Stomach (tissue), 9 donors: ENCODE measurements around the gene MBP. TPM values are rescaled to one million over a fixed set of nuclear protein-coding genes. Genes with fewer than 3 reads are reported as not detected.

ENCODE experiments used
- DNase-seq, 2 donors: peaks; one replicate each; pipeline versions ENCODE4 v3.0.0 to v3.0.0-alpha.2; 2013 to 2019
- H3K27ac ChIP-seq, 5 donors: fragments of 200-600 bp in 4 of 5; sonication (generic) in 4 of 5; one replicate each; pipeline ENCODE4 v1.5.1; 2013 to 2019; ENCODE audit warnings: mild to moderate bottlenecking in 1 of 5, moderate library complexity in 1 of 5
- H3K27me3 ChIP-seq, 3 donors: fragments of 200-600 bp; sonication (generic); one replicate each; pipeline ENCODE4 v1.5.1; 2017 to 2019; ENCODE audit warnings: mixed run types in 1 of 3
- H3K36me3 ChIP-seq, 4 donors: fragments of 200-600 bp; sonication (generic); 1 replicate in 3 of 4; 2 replicates in 1 of 4; pipeline ENCODE4 v1.5.1; 2016 to 2019
- H3K4me1 ChIP-seq, 4 donors: fragments of 200-600 bp; sonication (generic); one replicate each; pipeline ENCODE4 v1.5.1; 2016 to 2019
- H3K4me3 ChIP-seq, 4 donors: fragments of 200-600 bp; sonication (generic) in 3 of 4; one replicate each; pipeline ENCODE4 v1.5.1; 2016 to 2019; ENCODE audit warnings: mild to moderate bottlenecking in 1 of 4
- H3K9me3 ChIP-seq, 4 donors: fragments of 200-600 bp; sonication (generic); one replicate each; pipeline ENCODE4 v1.5.1; 2016 to 2019
- CTCF ChIP-seq, 7 experiments: fragments of 450-650 bp in 4 of 7; fragments of 200-600 bp in 3 of 7; sonication (generic) in 3 of 7; IDR thresholded peaks; one replicate each; pipeline ENCODE4 v1.5.1; 2016 to 2019; ENCODE audit warnings: antibody characterized with exemption in 7 of 7, control low read depth in 2 of 7, mild to moderate bottlenecking in 1 of 7
- EP300 ChIP-seq: sonication (generic); formaldehyde crosslinking; IDR thresholded peaks from one replicate; pipeline ENCODE4 v1.6.1; 2017; ENCODE audit warnings: antibody characterized with exemption
- POLR2A ChIP-seq, 4 donors: fragments of 450-650 bp; IDR thresholded peaks; one replicate each; pipeline ENCODE4 v1.6.1; 2016; ENCODE audit warnings: antibody characterized with exemption in 4 of 4, control low read depth in 2 of 4, mild to moderate bottlenecking in 1 of 4, moderate library complexity in 1 of 4
- POLR2AphosphoS5 ChIP-seq, 3 donors: sonication (generic); formaldehyde crosslinking; IDR thresholded peaks; one replicate each; pipeline ENCODE4 v1.6.1; 2016; ENCODE audit warnings: antibody characterized with exemption in 3 of 3
- WGBS, 5 donors: extraction: QIAGEN DNeasy Blood & Tissue Kit in 3 of 5; methylation state at CpG; one replicate each; pipeline versions ENCODE4 v1.1.5 to v1.1.7; 2013 to 2018; 5-methylcytosine and 5-hydroxymethylcytosine counted together
- intact Hi-C: fragments of 100-400 bp; cut with DNase I; formaldehyde crosslinking; loops from one replicate; pipeline ENCODE4 v1.15.1; 2023; ENCODE audit warnings: low total_unique reads
- polyA plus RNA-seq, 3 donors: library from polyadenylated mRNA; stranded (reverse); fragments of 200-250 nt; gene quantifications; one replicate each; pipeline ENCODE4 v1.2.3, GENCODE V29; 2013
- total RNA-seq, 5 donors: library from RNA; depleted of rRNA; stranded (reverse); fragments of >200 nt; gene quantifications; one replicate each; pipeline versions ENCODE4 v1.1.0 to v1.2.3, GENCODE V29; 2014 to 2016
- donor health status: healthy with polysubstance abuse.
- donor health status: Bipolar disorder and iron deficiency.
- donor health status: healthy.

The MBP gene
- total and polyA plus RNA-seq, 8 donors: 7.9 to 407 (median 33.3) TPM

DNA sequence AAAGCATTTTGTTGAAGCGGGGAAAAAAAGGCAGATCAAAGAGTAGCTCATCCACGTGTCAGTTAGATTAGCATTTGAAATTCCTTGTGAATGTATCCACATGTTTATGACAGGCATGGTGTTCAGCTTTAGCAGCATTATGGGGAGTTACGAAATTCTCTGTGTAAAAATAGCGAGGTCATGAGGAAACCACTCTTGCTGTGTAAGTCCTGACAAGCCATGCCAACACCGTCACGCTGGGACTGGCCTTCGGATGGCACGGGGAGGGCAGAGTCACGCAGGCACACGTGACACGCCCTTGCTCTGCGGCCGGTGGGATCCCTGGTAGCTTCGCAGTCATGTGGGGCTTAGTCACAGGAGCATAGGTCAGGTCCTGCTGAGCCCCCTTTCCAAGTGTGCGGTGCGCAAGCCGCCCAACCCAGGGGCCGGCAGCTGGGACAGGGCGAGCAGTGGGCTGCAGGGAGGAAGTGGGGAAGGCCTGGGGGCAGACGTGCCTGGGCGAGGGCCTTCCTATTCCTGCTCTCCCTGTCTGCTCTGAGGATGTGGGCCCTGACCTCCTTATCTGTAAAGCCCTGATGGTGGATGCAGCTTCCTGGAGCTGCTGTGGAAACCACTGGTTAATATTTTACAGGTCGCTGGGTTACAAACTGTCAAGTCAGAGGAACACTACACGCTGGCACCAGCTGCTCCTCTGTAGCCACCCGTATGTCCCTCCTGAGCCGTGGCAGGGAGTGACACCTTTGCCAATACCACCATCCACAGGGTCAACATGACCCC lies 18.0 kb downstream of the MBP start:
- Histone ChIP-seq H3K4me1 (peaks cover 34 to 77% (median 65%) of the 10 kb centered on the region in 4 donors), H3K9me3 (no peaks in the 10 kb centered on the region), H3K4me3 (no peak overlapping the region), H3K27ac (peak overlapping the region; percentile 83 to 93 (median 88)), H3K36me3 (peaks cover 0 to 13% (median 5%) of the 10 kb centered on the region in 4 donors), H3K27me3 (no peaks in the 10 kb centered on the region)
- WGBS, 5 donors: 27 to 36% (median 27%) methylated on average over 20 to 25 of the region's 25 CpGs
- TF ChIP-seq POLR2AphosphoS5 (IDR thresholded peaks at IDR 0.05) (peak; percentile 63 to 83 (median 72)), POLR2A (IDR thresholded peaks at IDR 0.05) (no peak)
- intact Hi-C loops: no loop called here
- peak; percentile 86 to 92 for DNase-seq

DNA sequence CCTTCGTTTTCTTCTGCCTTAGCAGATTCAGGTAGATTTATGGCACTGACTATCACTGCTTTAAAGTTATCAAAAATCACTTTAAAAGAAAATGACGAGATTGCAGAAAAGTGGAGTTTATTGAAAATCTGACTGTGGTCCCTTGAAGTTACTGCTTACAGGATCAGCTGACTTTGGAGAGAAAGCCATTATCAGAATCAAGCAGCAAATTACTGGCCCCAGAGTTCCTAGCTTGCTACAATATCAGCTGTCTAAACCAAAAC lies 18.5 kb downstream of the MBP start:
- no peak overlapping the region for H3K4me3 ChIP-seq
- WGBS, 5 donors: 64 to 72% (median 70%) methylated on average over 2 of the region's 2 CpGs
- TF ChIP-seq POLR2A (IDR thresholded peaks at IDR 0.05): no peak
- TF ChIP-seq POLR2AphosphoS5 (IDR thresholded peaks at IDR 0.05): no peak
- no peak for TF ChIP-seq CTCF (IDR thresholded peaks at IDR 0.05)
- no peak for TF ChIP-seq EP300
- peak overlapping the region in 4 of 5 donors; percentile 83 to 93 (median 86) for H3K27ac ChIP-seq
- H3K4me1 ChIP-seq: peaks cover 34 to 77% (median 65%) of the 10 kb centered on the region in 4 donors
- H3K27me3 ChIP-seq: no peaks in the 10 kb centered on the region
- DNase-seq: no peak
- no peaks in the 10 kb centered on the region for H3K9me3 ChIP-seq
- intact Hi-C loops: no loop called here
- H3K36me3 ChIP-seq: peaks cover 0 to 8% (median 3%) of the 10 kb centered on the region in 4 donors

DNA sequence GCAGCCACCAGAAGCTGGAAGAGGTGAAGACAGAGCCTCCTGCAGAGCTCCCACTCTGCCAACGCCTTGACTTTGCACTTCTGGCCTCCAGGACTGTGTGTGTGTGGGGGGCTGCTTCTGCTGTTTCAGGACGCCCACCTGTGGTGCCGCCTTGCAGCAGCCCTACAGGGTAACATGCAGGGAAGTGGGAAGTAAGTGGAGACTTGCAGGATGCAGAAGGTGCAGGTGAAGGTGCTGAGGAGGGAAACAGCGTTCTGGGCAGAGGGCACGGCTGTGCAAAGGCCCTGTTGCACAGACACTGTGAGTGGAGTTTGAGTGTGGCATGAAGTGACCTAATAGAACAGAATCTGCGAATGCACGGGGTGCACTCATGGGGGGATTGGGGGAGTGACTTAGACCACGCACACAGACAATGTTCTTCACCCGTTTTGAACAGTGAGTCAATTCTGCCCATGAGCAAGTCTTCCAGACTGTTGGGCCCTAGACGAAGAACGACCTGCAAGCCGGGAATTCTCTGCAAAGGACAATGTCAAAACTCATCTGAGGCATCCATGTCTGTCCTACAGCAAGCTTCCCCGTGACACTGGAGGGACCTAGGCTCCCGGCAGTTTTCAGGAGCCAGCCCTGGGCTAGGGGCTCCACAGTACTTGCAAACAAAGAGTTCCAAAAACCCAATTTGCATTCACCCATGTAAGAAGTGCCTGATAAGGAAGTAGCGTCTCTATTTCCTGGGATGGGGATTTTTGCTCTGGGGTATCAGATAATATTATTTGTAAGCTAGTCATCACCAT lies 19.0 kb downstream of the MBP start:
- intact Hi-C loops: no loop called here
- H3K4me1 ChIP-seq: peaks cover 38 to 78% (median 66%) of the 10 kb centered on the region in 4 donors
- WGBS, 5 donors: 89 to 94% (median 92%) methylated on average over 15 of the region's 15 CpGs
- TF ChIP-seq CTCF (IDR thresholded peaks at IDR 0.05) (no peak), EP300 (no peak), POLR2A (IDR thresholded peaks at IDR 0.05) (no peak), POLR2AphosphoS5 (IDR thresholded peaks at IDR 0.05) (no peak)
- H3K36me3 ChIP-seq: peaks cover 0 to 4% (median 2%) of the 10 kb centered on the region in 4 donors
- H3K4me3 ChIP-seq: no peak overlapping the region
- H3K9me3 ChIP-seq: no peaks in the 10 kb centered on the region
- DNase-seq: no peak
- H3K27me3 ChIP-seq: no peaks in the 10 kb centered on the region
- peak overlapping the region in 4 of 5 donors; percentile 83 to 93 (median 86) for H3K27ac ChIP-seq

GRCh38 chr18:77112747-77113092 lies 19.9 kb downstream of the MBP start:
- peak overlapping the region in 3 of 5 donors; percentile 62 to 93 (median 83) for H3K27ac ChIP-seq
- intact Hi-C loops: no loop called here
- H3K36me3 ChIP-seq: peaks cover 0 to 4% (median 2%) of the 10 kb centered on the region in 4 donors
- TF ChIP-seq EP300: no peak
- TF ChIP-seq CTCF (IDR thresholded peaks at IDR 0.05): no peak
- no peak for TF ChIP-seq POLR2A (IDR thresholded peaks at IDR 0.05)
- TF ChIP-seq POLR2AphosphoS5 (IDR thresholded peaks at IDR 0.05): no peak
- peaks cover 46 to 86% (median 73%) of the 10 kb centered on the region in 4 donors for H3K4me1 ChIP-seq
- H3K27me3 ChIP-seq: no peaks in the 10 kb centered on the region
- DNase-seq: no peak
- WGBS, 5 donors: 93 to 98% (median 95%) methylated on average over 7 of the region's 7 CpGs
- no peaks in the 10 kb centered on the region for H3K9me3 ChIP-seq
- H3K4me3 ChIP-seq: no peak overlapping the region
